A204.1 (cell line): ENCODE results near the gene PABPN1L.

Experiments used
- FAIRE-seq: peaks from 2 replicates; lab custom pipeline; 2012; peaks lifted over from hg19 to GRCh38; lab: Jason Lieb, UNC

Gene PABPN1L, protein sequence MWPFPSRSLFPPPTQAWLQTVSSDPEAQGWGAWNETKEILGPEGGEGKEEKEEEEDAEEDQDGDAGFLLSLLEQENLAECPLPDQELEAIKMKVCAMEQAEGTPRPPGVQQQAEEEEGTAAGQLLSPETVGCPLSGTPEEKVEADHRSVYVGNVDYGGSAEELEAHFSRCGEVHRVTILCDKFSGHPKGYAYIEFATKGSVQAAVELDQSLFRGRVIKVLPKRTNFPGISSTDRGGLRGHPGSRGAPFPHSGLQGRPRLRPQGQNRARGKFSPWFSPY

DNA sequence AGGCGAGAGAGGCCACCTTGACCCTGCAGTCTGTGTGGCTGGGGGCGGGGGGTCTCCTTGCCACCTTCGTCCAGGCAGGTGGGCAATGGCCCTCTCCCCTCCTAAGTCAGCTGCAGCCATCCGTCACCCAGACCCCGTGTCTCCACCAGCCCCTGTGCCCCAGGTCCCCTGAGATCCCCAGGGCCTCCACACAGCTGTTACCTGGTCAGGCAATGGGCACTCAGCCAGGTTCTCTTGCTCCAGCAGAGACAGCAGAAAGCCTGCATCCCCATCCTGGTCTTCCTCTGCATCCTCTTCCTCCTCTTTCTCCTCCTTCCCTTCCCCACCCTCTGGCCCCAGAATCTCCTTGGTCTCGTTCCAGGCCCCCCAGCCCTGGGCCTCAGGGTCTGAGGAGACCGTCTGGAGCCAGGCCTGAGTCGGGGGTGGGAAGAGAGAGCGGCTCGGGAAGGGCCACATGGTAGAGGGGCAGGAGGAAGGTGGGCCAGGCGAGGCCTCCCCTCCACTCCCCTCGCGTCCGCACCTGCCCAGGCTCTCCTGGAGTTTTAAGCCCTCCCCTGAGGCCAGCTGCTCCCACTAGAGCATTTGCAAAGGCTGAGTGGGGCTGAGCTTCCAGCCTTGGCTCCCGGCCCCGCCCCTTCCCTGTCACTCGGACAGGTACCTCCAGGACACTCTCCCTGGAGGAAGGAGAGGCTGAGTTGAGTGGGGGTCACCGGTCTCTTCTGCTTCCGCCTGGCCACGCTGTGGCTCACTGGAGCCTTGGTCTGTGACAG is at the start of gene PABPN1L:
Gene PABPN1L, minus strand, starts transcription at position 510 of the 770 bp plus-strand sequence. Its CDS starts 54 bp downstream, at position 456.
- FAIRE-seq: no peak

DNA sequence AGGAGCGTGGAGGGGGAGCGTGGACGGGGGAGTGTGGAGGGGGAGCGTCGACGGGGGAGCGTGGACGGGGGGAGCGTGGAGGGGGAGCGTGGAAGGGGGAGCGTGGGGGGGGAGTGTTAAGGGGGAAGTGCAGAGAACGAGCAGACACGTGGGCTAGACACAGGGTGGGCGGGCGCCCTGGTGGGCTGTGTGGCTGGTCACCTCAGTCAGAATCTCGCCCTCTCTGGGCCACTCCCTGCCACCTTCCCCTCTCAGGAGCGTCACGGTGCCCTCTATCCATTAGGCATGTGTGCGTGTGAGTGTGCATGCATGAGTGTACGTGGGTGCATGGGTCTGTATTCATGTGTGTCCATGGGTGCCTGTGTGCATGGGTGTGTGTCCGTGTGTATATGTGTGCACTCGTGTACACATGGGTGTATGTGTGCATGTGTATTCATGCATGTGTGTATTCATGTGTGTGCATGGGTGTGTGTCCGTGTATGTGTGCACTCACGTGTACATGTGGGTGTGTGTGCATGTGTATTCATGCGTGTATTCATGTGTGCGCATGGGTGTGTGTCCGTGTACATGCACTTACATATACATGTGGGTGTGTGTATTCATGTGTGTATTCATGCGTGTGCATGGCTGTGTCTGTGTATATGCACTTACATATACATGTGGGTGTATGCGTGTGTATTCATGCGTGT is 49.3 kb upstream of the PABPN1L start:
- no peak for FAIRE-seq

DNA sequence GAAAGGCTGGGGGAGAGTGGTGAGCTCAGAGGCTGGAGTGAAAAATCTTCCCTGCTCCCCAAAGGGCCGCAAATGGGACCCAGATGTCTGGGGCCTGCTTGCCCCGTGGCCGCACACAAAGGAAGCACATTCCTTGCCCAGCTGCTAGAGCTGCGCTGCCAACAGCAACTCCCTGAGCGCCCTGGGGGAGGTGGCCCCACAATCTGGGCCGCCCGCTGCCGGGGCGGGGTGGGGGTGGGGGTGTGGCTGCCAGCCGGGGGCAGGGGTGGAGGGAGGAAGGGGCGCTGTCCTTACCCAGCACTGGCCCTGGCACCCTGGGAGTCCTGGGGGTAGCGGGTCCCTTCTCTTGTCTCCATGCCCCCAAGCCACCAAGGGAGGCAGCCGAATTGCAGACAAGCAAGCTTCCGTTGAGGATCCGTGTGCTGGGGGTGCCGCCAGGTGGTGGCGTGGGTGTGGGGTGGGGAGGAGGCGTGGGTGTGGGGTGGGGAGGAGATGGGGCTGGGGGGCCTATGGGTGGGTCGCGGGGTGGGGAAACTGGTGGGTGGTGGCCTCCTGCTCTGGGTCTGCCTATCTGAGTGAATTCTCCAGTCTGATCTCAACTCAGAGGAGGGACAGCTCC is 48.4 kb upstream of the PABPN1L start:
- no peak for FAIRE-seq

- no peak for FAIRE-seq
These were observed 47.4 kb upstream of the PABPN1L start for GRCh38 chr16:88913870-88914269.

- no peak for FAIRE-seq
These were observed 46.6 kb upstream of the PABPN1L start for GRCh38 chr16:88913001-88913612.

GRCh38 chr16:88912556-88912955 is 46.1 kb upstream of the PABPN1L start:
- no peak for FAIRE-seq

GRCh38 chr16:88911946-88912310 is 45.5 kb upstream of the PABPN1L start:
- no peak for FAIRE-seq

DNA sequence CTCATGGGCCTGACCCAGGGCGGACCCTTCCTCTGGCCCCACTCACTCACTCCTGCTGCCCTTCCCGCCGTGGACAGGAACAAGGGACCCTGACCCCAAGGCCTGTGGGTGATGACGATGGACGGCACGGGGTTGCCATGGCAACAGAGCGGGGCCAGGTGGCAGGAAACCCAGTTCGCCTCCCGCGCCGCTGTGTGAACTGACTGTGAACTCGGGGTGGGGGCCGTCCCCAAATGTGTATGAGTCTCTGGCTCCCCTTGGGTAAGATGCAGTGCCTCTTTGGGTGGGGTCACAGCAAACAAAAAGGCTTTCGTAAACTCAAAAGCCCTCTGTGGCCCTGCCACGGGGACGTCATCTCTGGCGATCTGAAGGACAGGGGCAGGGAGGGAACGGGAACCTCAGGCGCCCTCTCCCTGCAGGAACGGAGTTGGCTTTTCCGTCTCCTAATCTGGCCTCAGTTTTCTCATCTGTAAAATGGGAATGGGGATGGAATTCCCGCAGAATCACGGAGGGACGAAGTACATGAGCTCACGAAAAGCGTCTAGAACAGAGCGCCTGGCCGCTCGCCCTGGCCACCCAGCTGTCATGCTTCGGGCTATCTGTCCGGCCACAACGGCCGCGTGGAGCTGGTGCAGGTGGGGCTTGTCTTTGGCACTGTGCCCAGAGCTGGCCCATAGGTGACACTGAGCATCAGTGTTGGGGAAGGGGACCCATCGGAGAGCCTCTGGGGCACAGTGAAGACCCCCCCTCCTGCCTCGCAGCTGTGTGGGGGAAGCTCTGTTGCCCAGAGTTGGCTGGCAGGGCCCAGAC is 44.9 kb upstream of the PABPN1L start:
- FAIRE-seq: no peak

DNA sequence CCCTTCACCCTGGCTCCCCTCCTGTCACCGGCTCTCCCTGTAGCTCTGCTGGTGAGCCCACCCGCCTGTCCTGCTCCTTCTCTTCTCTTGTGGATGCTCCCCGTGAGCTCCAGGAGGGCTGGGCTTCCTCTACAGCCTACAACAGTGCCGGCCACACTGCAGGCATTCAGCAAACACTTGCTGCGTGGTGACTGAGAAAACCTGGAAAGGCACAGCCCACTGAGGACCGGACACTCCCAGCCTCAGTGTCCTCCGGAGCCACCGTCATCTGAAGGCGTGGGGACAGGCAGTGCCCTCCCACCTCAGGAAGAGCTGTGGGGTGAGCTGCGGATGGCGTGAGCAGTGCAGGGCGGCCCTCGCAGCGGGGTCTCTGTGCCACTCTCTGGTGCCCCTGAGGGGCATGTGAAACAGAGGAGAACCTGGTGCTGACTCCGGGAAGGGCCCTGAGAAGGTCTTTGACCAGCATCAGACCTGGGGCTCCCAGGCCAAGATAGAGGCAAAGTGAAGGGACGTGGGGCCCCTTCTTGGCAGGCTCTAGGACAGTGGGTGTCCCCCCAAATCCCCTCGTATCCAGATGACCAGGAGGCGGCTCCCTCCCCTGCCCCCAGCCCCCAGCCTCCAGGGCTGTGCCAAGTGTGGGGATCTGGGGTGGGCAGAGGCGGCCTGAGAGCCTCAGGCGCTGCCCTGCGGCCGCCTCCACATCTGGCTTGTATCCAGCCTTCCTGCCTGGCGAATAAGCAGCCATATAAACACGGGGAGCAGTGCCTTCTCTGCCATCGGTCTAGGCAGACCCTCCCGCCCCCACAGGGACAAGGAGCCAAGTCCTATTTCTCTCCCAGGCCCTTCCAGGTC is 44.0 kb upstream of the PABPN1L start:
- no peak for FAIRE-seq

DNA sequence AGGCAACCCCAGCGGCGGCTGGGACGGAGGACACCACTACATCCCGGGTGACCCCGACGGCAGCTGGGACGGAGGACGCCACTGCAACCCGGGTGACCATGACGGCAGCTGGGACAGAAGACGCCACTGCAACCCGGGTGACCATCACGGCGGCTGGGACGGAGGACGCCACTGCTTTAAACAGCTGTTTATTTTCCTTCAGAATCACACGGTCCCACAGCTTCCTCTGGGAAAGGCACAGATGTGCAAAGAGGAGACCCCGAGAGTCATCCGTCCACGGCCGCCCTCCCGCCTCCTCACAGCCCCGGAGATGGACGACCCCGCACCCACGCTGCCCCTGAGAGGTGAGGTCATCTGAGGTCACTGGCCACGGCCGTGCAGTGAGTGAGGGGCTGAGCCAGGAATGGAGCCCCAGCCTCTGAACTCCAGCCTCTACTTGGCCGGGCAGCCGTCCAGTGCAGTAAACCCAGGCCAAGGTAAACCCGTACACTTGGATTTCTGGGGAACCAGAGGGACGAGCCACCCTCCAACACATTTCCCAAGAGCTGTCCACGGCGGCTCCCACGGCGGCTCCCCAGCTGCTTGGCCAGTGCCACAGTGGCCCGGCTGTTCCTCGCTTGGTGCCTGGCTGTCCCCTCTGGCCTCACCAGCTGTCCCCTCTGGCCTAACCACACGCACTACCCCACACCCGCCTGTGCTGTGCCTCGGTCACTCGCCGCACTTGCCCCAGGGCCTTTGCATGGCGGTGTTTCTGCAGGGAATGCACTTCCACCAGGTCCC is 43.2 kb upstream of the PABPN1L start:
- no peak for FAIRE-seq

DNA sequence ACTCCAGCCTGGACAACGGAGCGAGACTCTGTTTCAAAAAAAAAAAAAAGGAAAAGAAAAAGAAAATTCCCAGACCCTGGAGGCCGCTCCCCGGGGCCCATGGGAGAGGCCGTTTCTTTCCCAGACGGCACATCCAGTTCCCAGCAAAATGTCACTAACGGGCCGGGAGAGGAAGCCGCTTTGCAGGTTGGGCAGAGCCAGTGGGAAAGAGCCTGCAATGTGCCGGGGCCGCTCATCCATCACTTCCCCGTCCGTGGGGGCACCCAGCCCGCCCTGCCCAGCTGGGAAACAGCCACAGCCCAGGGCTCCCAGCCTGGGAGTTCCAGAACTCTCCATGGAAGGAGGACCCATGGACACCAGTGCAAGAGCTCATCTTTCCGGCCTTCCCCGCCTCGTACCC is 41.8 kb upstream of the PABPN1L start:
- FAIRE-seq: no peak

GRCh38 chr16:88907768-88908167 is 41.3 kb upstream of the PABPN1L start:
- FAIRE-seq: no peak

- FAIRE-seq: no peak
These were observed 40.2 kb upstream of the PABPN1L start for GRCh38 chr16:88906535-88907105.

DNA sequence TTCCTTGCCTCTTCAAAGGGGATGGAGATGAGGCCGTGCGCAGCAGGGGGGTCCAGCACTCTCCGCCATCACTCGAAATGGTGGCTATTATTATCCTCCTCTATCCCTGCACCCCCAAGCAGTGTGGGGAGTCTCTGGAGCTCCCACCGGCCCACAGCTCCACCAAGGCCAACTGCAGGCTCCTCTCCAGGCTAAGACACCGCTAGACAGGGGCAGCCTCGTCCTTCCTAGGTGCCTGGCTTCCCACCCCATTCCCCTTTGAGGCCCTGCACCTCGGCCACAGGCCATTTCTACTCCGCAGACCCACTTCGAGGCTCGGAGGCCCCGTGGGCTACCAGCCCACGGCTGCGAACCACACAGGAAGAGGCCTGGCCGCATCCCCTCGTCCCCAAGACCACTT is 39.6 kb upstream of the PABPN1L start:
- FAIRE-seq: no peak

DNA sequence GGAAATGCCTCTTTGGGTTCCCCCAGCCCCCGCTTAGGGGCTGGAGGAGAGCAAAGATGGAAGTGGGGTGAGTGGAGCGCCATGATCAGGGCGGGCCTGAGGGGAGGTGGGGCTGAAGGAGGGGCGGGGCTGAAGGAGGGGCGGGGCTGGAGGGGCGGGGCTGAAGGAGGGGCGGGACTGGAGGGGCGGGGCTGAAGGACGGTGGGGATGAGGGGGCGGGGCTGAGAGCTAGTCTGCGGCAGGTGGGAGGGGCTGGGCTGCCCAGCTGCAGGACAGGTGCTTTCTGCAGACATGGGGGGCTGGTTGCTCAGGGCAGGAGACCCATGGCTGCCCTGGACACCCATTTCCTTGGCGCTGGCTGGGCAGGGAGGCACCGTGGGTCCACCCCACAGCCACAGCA is 39.1 kb upstream of the PABPN1L start:
- FAIRE-seq: no peak

DNA sequence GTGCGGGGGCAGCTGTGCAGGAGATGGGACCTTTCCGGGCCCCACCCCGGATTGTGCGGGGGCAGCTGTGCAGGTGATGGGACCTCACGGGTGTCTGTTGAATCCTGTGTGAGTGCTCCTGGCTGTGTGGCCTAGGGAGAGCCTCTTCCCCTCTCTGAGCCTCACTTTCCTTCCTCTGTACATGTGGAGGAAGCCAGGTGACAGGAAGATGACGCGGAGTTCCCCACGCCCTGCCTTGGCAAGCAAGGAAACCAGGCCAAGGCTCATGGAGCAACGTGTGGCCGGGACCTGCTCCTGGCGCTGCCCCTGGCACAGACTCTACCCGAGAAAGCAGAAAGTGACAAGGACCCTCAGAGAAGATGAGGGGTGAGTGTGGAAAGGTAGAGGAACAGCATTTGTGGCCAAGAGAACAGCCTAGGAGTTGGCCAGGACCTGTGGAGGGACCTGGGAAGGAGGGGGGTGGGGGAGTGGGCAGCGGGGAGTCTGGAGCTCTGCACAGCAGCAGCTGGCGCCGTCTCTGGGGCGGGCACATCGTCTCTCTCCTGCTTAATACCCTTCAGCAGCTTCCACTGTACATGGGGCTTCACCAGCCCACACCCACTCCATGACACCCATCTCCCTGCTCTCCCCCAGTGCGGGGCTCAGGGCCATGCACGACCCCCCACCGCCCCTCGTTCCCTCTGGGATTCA is 38.4 kb upstream of the PABPN1L start:
- no peak for FAIRE-seq

DNA sequence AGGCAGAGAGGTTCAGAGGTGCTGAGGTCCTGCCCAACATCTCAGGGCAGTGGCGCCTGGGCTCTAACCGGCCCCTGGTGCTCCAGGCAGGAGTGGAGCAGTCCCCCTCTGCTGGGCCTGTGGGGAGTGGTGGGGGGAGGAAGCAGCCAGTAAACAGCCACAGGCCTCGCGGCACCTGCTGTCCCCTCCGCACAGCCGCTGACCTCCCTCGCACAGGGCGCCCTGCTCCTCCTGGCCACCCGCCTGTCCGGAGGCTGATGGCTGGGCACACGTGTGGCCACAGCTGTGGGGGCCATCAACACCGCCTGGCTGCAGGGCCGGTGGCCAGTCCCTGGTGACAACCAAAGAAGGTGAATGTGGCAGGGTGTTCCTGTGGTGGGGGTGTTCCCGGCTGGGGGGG is 36.8 kb upstream of the PABPN1L start:
- no peak for FAIRE-seq

DNA sequence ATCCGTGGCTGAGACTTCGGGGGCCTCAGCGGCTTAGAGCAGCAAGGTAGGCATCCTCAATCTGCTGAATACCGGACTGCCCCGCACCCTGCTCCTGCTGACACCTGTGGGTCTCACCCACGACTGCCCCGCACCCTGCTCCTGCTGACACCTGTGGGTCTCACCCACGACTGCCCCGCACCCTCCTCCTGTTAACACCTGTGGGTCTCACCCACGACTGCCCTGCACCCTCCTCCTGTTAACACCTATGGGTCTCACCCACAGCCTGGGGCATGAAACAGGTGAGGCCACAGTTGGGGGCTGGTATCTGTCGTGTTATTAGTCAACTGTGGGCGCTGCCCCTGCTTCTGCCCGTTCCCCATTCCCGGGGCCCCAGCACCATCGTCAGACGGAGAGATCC is 36.3 kb upstream of the PABPN1L start:
- FAIRE-seq: no peak
